DMS53 (cell line): ENCODE measurements around the gene SPSB2.
"Not testable (repeated sequence)": the region's sequence is repeated elsewhere in the genome, so short reads cannot be mapped to it uniquely, and the experiment has no call there.

ENCODE experiments used
- DNase-seq: peaks from one replicate; lab custom pipeline; 2025; lab: John Stamatoyannopoulos, UW

Gene SPSB2

GRCh38 chr12:6873094-6874014 is at the start of gene SPSB2:
Gene SPSB2, minus strand, starts transcription at chr12:6873303. Its CDS starts 402 bp downstream, at chr12:6872901.
- DNase-seq, result peak; percentile 100

GRCh38 chr12:6921996-6922946 is 49.2 kb upstream of the SPSB2 start:
- DNase-seq, result peak; percentile 75

- DNase-seq, result no peak
Observed at GRCh38 chr12:6921539-6921938, 48.4 kb upstream of the SPSB2 start.

GRCh38 chr12:6919588-6919987 is 46.5 kb upstream of the SPSB2 start:
- no peak for DNase-seq

- no peak for DNase-seq
Observed at GRCh38 chr12:6917491-6918231, 44.6 kb upstream of the SPSB2 start.

- no peak for DNase-seq
Observed at GRCh38 chr12:6916426-6917200, 43.5 kb upstream of the SPSB2 start.

GRCh38 chr12:6915789-6916285 is 42.7 kb upstream of the SPSB2 start:
- DNase-seq, result no peak

GRCh38 chr12:6914947-6915788 is 42.1 kb upstream of the SPSB2 start:
- peak; percentile 65 for DNase-seq

- peak; percentile 88 for DNase-seq
Observed at GRCh38 chr12:6914246-6914946, 41.3 kb upstream of the SPSB2 start, which contains the start of gene ENO2. Gene ENO2, plus strand, starts transcription at chr12:6914580. Its CDS starts 1,253 bp downstream, at chr12:6915833.

- no peak for DNase-seq
Observed at GRCh38 chr12:6912164-6912935, 39.2 kb upstream of the SPSB2 start.

- no peak for DNase-seq
Observed at GRCh38 chr12:6909421-6910145, 36.5 kb upstream of the SPSB2 start.

GRCh38 chr12:6908141-6908540 is 35.0 kb upstream of the SPSB2 start:
- DNase-seq, result not testable (repeated sequence)

GRCh38 chr12:6905414-6906040 is 32.4 kb upstream of the SPSB2 start:
- no peak for DNase-seq

GRCh38 chr12:6904280-6905276 is 31.5 kb upstream of the SPSB2 start, which contains the start of gene LRRC23:
Gene LRRC23, plus strand, starts transcription at chr12:6904822. Its CDS starts 812 bp downstream, at chr12:6905634.
- DNase-seq, result peak; percentile 100

- peak; percentile 60 for DNase-seq
Observed at GRCh38 chr12:6903722-6904121, 30.6 kb upstream of the SPSB2 start.

GRCh38 chr12:6902448-6902847 is 29.3 kb upstream of the SPSB2 start:
- DNase-seq, result no peak
